Erythroblast (primary cell): Measurements from ENCODE around the gene TNFRSF13B.

Source experiments
- GATA1 ChIP-seq: IDR thresholded peaks from 2 replicates; pipeline ENCODE4 v1.6.1; 2011; ENCODE audit warnings: low read depth, mild to moderate bottlenecking, control low read depth, low read length, moderate library complexity
- POLR2A ChIP-seq: IDR thresholded peaks from 2 replicates; pipeline ENCODE4 v1.6.1; 2011; ENCODE audit warnings: mild to moderate bottlenecking, low read length

GRCh38 chr17:16910341-16910740, 61.6 kb downstream of the TNFRSF13B start:
- TF ChIP-seq POLR2A (no peak), GATA1 (no peak)
